Tibial artery (tissue), 4 donors: Measurements from ENCODE around the gene ARSB.

Source experiments
- DNase-seq, 2 donors: peaks; one replicate each; pipeline ENCODE4 v3.0.0-alpha.2; 2019
- H3K27ac ChIP-seq, 2 donors: fragments of 200-600 bp; sonication (generic) in 1 of 2; 1 replicate in 1 of 2; 2 replicates in 1 of 2; pipeline ENCODE4 v1.5.1; 2018 to 2019; ENCODE audit warnings: mild to moderate bottlenecking in 1 of 2
- H3K27me3 ChIP-seq, 2 donors: fragments of 200-600 bp; sonication (generic) in 1 of 2; one replicate each; pipeline versions ENCODE4 v1.5.1 to v1.6.0; 2016 to 2019
- H3K36me3 ChIP-seq, 3 donors: fragments of 200-600 bp; sonication (generic) in 2 of 3; one replicate each; pipeline ENCODE4 v1.5.1; 2016 to 2019; ENCODE audit warnings: mild to moderate bottlenecking in 2 of 3
- H3K4me1 ChIP-seq, 4 donors: fragments of 200-600 bp; sonication (generic) in 2 of 4; 1 replicate in 3 of 4; 2 replicates in 1 of 4; pipeline ENCODE4 v1.5.1; 2016 to 2019
- H3K4me3 ChIP-seq, 2 donors: fragments of 200-600 bp; sonication (generic) in 1 of 2; 1 replicate in 1 of 2; 2 replicates in 1 of 2; pipeline ENCODE4 v1.5.1; 2018 to 2019; ENCODE audit warnings: mild to moderate bottlenecking in 2 of 2
- H3K9me3 ChIP-seq, 3 donors: fragments of 200-600 bp; sonication (generic) in 1 of 3; one replicate each; pipeline ENCODE4 v1.5.1; 2016 to 2019
- intact Hi-C: fragments of 100-400 bp; cut with DNase I; formaldehyde crosslinking; loops from one replicate; pipeline ENCODE4 v1.15.0; 2023; ENCODE audit warnings: low total_unique reads
- TF ChIP-seq, protein P1 (sequence below), 2 experiments: fragments of 200-600 bp in 1 of 2; fragments of 450-650 bp in 1 of 2; IDR thresholded peaks; one replicate each; pipeline ENCODE4 v1.5.1; 2017 to 2019; ENCODE audit warnings: antibody characterized with exemption in 2 of 2, mild to moderate bottlenecking in 1 of 2, moderate library complexity in 1 of 2

Gene ARSB

DNA sequence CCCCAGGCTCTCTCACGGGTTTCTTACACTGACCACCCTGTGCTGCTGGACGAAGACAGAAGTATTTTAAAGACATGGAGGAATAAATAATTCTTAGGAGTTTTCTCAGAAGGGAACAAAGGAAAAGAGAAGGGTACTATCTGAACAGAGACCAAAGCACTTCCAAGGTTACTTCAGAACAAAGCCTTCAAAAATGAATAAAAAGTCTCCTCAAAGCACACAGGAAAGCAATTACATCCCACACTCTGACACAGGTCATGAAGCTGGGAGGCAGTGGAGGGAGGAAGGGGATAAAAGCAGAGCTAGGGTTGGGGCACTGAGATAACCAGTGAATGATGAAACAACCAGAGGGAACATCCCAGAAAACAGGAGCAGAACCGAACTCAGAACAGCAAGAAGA is 151.8 kb downstream of the ARSB start:
- DNase-seq = no peak
- H3K27me3 ChIP-seq = no peaks in the 10 kb centered on the region
- H3K4me3 ChIP-seq = no peak overlapping the region
- H3K4me1 ChIP-seq = peaks cover 0 to 32% (median 16%) of the 10 kb centered on the region in 4 donors
- no peaks in the 10 kb centered on the region for H3K36me3 ChIP-seq
- TF ChIP-seq, protein P1, sequence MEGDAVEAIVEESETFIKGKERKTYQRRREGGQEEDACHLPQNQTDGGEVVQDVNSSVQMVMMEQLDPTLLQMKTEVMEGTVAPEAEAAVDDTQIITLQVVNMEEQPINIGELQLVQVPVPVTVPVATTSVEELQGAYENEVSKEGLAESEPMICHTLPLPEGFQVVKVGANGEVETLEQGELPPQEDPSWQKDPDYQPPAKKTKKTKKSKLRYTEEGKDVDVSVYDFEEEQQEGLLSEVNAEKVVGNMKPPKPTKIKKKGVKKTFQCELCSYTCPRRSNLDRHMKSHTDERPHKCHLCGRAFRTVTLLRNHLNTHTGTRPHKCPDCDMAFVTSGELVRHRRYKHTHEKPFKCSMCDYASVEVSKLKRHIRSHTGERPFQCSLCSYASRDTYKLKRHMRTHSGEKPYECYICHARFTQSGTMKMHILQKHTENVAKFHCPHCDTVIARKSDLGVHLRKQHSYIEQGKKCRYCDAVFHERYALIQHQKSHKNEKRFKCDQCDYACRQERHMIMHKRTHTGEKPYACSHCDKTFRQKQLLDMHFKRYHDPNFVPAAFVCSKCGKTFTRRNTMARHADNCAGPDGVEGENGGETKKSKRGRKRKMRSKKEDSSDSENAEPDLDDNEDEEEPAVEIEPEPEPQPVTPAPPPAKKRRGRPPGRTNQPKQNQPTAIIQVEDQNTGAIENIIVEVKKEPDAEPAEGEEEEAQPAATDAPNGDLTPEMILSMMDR (IDR thresholded peaks at IDR 0.05) = no peak
- H3K27ac ChIP-seq = no peak overlapping the region
- H3K9me3 ChIP-seq = no peaks in the 10 kb centered on the region
- intact Hi-C loops = loop anchor here (10.0 kb wide), 1 partner anchor 52 kb away; no protein-coding TSS in a partner anchor

DNA sequence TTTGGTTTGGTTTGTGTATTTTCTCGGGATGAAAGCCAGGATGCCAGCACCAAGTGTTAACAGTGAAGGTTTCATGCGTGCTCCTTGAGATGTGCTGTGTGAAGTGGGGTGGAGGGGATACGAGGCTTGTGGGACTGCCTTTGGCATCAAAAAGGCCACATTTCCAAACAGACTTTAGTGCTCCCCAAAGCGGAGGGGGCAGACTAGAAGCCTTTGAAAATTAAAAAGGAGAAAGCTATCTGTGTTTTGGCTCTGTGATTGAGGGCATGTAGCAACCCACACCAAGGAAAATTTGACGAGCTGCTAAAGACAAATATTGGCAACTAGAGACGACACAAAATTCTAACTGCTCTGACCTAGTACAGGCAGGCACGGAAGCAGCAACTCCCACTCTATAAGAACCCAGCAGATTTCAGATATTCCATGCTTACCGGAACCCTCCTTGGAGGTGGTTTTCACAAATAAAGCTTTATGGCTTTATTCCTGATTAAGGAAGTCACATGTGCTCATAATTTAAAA is 154.5 kb downstream of the ARSB start:
- Histone ChIP-seq H3K36me3 (no peaks in the 10 kb centered on the region), H3K9me3 (no peaks in the 10 kb centered on the region), H3K4me3 (no peak overlapping the region), H3K27ac (peak overlapping the region; percentile 72 to 78), H3K27me3 (no peaks in the 10 kb centered on the region), H3K4me1 (peaks cover 0 to 37% (median 16%) of the 10 kb centered on the region in 4 donors)
- no peak for DNase-seq
- intact Hi-C loops = loop anchor here (10.0 kb wide), 1 partner anchor 54 kb away; no protein-coding TSS in a partner anchor
- TF ChIP-seq, protein P1 (IDR thresholded peaks at IDR 0.05) = no peak

DNA sequence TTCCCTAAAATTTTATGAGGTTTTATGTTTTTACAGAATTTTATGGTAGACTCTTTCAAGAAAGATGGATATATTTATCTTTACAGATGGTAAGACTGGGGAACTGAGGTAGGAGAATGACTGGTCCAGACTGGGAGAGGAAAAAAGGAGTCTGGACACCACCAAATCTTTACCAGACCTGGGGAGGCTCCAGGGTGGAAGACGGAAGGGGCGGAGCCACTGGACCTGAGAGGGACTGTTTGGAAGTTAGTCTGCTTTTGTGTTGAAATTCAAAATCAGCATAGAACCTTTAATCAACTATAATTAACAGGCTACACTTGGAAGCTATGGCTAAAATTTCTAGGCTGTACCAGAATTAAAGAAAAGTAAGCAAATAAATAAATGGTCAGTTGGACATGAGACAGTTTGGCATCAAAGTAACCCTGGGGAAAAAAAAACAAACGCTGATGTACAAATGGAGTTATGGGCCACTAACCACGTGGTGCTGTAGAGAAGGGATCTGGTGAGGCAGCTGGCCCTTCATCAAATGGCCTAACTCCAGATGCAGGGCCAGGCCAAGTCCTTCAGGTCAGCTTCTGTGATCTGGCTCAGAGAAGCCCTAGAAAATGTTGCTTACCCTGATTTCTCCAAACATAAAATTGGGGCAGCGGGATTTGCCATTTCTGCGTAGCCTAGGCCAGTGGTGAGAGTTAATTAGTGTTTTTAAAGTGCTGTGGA is 155.1 kb downstream of the ARSB start:
- peak overlapping the region; percentile 72 to 78 for H3K27ac ChIP-seq
- TF ChIP-seq, protein P1 (IDR thresholded peaks at IDR 0.05) = no peak
- peak; percentile 82 to 92 for DNase-seq
- intact Hi-C loops = loop anchor here (10.0 kb wide), 1 partner anchor 55 kb away; no protein-coding TSS in a partner anchor
- peaks cover 0 to 44% (median 18%) of the 10 kb centered on the region in 4 donors for H3K4me1 ChIP-seq
- no peaks in the 10 kb centered on the region for H3K36me3 ChIP-seq
- H3K9me3 ChIP-seq = no peaks in the 10 kb centered on the region
- no peaks in the 10 kb centered on the region for H3K27me3 ChIP-seq
- H3K4me3 ChIP-seq = no peak overlapping the region

DNA sequence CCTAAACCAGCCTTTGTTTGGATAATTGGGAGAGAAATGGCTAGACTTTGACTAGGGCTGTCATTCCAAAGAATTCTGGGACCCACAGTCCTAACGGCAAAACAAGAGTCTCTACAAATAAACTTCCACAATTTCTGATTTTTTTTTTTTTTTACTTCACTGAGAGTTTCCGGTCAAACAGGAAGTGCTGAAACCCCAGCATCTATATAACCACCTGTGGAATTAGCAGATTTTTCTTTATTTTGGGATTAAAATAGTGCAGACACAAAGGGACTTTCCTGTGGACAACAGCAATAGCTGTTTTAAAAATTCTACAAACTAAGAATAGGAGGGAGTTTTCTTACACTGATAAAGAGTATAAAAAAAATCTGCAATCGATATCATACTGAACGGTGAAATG is 157.4 kb downstream of the ARSB start:
- TF ChIP-seq, protein P1 (IDR thresholded peaks at IDR 0.05) = no peak

DNA sequence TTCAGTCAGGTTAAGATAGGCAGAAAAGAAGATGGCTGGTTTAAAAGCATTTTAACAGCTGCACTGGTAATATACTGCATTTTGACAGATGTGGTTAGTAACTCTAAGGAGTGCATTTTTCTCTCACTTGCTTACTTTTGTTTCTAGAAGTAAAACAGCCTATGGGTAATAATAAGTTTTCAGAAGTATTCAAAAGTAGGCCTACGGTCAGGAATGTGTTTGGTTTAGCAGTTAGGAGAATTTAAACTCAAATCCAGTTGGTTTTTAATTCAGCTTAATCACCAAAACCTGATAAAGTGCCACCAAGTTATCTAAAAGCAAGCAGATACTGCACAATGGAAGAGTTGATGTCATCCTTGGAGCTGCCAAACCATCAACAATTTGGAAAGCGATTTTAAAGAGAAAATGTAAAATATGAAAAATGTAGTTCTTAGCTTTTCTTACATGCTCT is 160.3 kb downstream of the ARSB start:
- H3K4me3 ChIP-seq = no peak overlapping the region
- H3K27ac ChIP-seq = peak overlapping the region; percentile 46 to 49
- intact Hi-C loops = no loop called here

More for the DNA sequence above, 157.4 kb downstream of the ARSB start:
- H3K27ac ChIP-seq = peak overlapping the region; percentile 22 to 72
- no peak overlapping the region for H3K4me3 ChIP-seq
- no peaks in the 10 kb centered on the region for H3K27me3 ChIP-seq
- no peaks in the 10 kb centered on the region for H3K36me3 ChIP-seq
- intact Hi-C loops = no loop called here
- no peak for DNase-seq
- peaks cover 0 to 52% (median 19%) of the 10 kb centered on the region in 4 donors for H3K4me1 ChIP-seq
- no peaks in the 10 kb centered on the region for H3K9me3 ChIP-seq

More for the DNA sequence above, 160.3 kb downstream of the ARSB start:
- DNase-seq = no peak
- Histone ChIP-seq H3K27me3 (no peaks in the 10 kb centered on the region), H3K36me3 (no peaks in the 10 kb centered on the region), H3K4me1 (peaks cover 0 to 25% (median 6%) of the 10 kb centered on the region in 4 donors), H3K9me3 (no peaks in the 10 kb centered on the region)
- TF ChIP-seq, protein P1 (IDR thresholded peaks at IDR 0.05) = no peak
